Astrocyte of the cerebellum (primary cell): ENCODE measurements around the gene FAM89B.

Experiments used
- DNase-seq: peaks from one replicate; pipeline ENCODE4 v3.0.0-alpha.2; 2011; ENCODE audit warnings: low read depth
- H3K4me3 ChIP-seq: 2 replicates; pipeline ENCODE4 v1.5.1; 2011; ENCODE audit warnings: mild to moderate bottlenecking, low read depth, low read length, moderate library complexity
- in situ Hi-C: cut with HindIII; loops from 2 replicates; pipeline ENCODE4 v1.10.0; 2017; ENCODE audit warnings: low sequenced_read_pairs
- TF ChIP-seq, protein P1 (sequence below): IDR thresholded peaks from 2 replicates; pipeline ENCODE4 v1.5.1; 2012; ENCODE audit warnings: low read length, low read depth, moderate library complexity, mild to moderate bottlenecking; ENCODE audit errors: missing control alignments

FAM89B gene

DNA sequence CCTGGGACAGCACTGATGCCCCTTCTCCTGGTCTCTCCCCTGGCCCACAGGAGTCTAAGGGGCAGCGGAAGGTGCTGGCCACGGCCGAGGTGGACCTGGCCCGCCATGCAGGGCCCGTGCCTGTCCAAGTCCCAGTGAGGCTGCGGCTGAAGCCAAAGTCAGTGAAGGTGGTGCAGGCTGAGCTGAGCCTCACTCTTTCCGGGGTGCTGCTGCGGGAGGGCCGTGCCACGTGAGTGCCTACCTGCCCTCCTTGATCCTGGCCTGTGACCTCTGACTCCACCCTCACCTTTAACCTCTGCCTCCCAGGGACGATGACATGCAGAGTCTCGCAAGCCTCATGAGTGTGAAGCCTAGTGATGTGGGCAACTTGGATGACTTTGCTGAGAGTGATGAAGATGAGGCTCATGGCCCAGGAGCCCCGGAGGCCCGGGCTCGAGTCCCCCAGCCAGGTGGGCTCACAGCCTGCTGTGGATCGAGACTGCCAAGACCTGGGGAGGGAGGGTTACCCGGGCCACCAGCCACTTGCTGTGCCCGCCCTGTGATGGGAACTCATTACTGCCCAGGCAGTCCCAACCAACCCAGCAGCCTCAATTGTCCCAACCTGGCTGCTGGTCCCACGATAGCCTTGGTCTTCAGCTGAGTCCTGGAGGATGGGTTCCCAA is 7.8 kb downstream of the FAM89B start:
- in situ Hi-C loops = no loop called here
- no peak for DNase-seq
- TF ChIP-seq, protein P1, sequence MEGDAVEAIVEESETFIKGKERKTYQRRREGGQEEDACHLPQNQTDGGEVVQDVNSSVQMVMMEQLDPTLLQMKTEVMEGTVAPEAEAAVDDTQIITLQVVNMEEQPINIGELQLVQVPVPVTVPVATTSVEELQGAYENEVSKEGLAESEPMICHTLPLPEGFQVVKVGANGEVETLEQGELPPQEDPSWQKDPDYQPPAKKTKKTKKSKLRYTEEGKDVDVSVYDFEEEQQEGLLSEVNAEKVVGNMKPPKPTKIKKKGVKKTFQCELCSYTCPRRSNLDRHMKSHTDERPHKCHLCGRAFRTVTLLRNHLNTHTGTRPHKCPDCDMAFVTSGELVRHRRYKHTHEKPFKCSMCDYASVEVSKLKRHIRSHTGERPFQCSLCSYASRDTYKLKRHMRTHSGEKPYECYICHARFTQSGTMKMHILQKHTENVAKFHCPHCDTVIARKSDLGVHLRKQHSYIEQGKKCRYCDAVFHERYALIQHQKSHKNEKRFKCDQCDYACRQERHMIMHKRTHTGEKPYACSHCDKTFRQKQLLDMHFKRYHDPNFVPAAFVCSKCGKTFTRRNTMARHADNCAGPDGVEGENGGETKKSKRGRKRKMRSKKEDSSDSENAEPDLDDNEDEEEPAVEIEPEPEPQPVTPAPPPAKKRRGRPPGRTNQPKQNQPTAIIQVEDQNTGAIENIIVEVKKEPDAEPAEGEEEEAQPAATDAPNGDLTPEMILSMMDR = no peak
- H3K4me3 ChIP-seq = no peak overlapping the region

DNA sequence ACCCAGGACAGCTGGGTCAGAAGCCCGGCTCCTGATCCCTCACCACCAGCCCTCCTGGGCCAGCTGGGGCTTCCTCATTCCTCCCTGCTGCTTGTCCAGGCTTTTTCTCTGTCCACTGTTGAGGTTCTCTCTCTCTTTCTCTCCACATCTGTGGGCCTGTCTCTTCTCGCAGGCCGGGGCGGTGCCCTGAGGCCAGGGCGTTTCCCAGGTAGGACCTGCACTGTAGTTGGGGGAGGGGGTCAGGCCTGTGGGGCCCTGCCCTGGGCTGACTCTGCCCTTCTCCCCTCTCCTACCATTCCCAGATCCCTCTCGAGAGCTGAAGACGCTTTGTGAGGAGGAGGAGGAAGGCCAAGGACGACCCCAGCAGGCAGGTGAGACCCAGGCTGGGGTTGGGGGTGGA is 8.4 kb downstream of the FAM89B start:
- no peak overlapping the region for H3K4me3 ChIP-seq
- TF ChIP-seq, protein P1 = no peak
- no peak for DNase-seq
- in situ Hi-C loops = no loop called here

DNA sequence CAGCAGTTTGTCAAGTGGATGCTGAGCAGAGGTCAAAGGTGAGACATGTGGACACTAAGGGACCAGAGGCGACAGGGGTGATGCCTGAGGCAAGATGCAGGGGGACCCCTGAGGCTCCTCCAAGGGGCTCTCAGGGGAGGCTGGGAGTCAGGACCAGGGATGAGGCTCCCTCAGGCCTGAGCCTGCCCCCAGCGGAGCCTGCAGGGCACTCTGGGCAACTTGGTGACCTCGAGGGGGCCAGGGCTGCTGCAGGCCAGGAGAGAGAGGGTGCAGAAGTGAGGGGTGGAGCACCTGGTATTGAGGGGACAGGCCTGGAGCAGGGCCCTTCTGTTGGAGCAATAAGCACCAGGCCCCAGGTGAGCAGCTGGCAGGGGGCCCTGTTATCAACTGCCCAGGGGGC is 9.6 kb downstream of the FAM89B start:
- no peak overlapping the region for H3K4me3 ChIP-seq
- in situ Hi-C loops = no loop called here
- TF ChIP-seq, protein P1 = no peak

DNA sequence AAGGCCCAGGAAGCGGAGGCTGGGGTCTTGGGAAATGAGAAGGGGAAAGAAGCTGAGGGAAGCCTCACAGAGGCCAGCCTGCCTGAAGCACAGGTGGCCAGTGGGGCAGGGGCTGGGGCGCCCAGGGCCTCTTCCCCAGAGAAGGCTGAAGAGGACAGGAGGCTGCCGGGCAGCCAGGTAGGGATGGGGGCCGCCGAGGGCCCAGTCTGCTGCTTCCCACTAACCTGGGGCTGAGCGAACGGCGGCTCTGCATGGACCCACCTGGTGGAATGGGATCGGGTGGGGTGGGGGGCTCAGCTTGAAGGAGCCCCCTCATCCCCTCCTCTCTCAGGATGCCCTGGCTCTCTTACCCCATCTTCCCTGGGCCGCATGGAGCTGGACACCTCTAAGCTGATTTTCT is 11.3 kb downstream of the FAM89B start:
- TF ChIP-seq, protein P1 = no peak
- no peak overlapping the region for H3K4me3 ChIP-seq
- DNase-seq = no peak
- in situ Hi-C loops = no loop called here

More for the DNA sequence above, 9.6 kb downstream of the FAM89B start:
- no peak for DNase-seq

DNA sequence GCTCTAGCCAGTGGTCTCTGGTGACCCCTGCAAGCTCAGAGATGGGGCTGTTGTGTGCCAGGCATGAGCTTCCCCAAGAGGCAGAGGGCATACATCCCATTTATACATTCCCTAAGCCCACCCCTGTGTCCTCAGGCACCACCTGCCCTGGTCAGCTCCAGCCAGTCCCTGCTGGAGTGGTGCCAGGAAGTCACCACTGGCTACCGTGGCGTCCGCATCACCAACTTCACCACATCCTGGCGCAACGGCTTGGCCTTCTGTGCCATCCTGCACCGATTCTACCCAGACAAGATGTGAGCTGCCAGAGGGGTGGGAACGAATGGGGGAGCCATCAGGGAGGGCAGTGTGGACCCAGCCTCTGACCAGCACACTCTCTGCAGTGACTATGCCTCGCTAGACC is 11.8 kb downstream of the FAM89B start:
- H3K4me3 ChIP-seq = no peak overlapping the region
- DNase-seq = no peak
- TF ChIP-seq, protein P1 = no peak
- in situ Hi-C loops = no loop called here

DNA sequence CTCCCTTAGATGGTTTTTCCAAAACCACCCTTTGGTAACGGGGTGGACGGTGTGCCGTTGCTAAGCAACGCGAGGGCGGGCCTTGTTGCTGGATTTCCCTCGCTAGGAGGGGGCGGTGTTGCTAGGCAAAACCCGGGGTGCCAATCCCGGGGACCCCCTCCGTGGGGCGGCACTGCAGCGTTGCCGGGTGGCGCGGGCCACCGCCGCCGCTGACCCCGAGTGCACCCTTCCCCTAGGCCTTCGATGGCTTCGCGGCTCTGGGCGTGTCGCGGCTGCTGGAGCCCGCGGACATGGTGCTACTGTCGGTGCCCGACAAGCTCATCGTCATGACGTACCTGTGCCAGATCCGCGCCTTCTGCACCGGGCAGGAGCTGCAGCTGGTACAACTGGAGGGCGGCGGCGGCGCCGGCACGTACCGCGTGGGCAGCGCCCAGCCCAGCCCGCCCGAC is 12.4 kb downstream of the FAM89B start:
- DNase-seq = no peak
- no peak overlapping the region for H3K4me3 ChIP-seq
- TF ChIP-seq, protein P1 = no peak
- in situ Hi-C loops = no loop called here
